Thoracic aorta (tissue), 2 donors: Measurements from ENCODE around the gene PDIA6. TPM values are rescaled to one million over a fixed set of nuclear protein-coding genes. Genes with fewer than 3 reads are reported as not detected.

Source experiments
- ATAC-seq: fragments of 150-250 bp; one replicate; pipeline ENCODE4 v1.8.0; 2017; ENCODE audit warnings: low read depth; ENCODE audit not compliant: insufficient number of reproducible peaks, low FRiP score
- DNase-seq: peaks from one replicate; pipeline ENCODE4 v3.0.0-alpha.2; 2020; ENCODE audit warnings: low spot score
- H3K27ac ChIP-seq, 2 donors: fragments of 200-600 bp; sonication (generic); 1 replicate in 1 of 2; 2 replicates in 1 of 2; pipeline ENCODE4 v1.5.1; 2016; ENCODE audit warnings: mild to moderate bottlenecking in 2 of 2, moderate library complexity in 2 of 2
- H3K27me3 ChIP-seq: fragments of 200-600 bp; sonication (generic); replicated peaks from 2 replicates; pipeline ENCODE4 v1.6.0; 2016; ENCODE audit warnings: mild to moderate bottlenecking; ENCODE audit not compliant: insufficient read depth
- H3K36me3 ChIP-seq: fragments of 200-600 bp; sonication (generic); one replicate; pipeline ENCODE4 v1.5.1; 2016
- H3K4me1 ChIP-seq, 2 donors: fragments of 200-600 bp; sonication (generic); 1 replicate in 1 of 2; 2 replicates in 1 of 2; pipeline versions ENCODE4 v1.5.1 to v1.6.0; 2016; ENCODE audit warnings: low read depth in 2 of 2, mild to moderate bottlenecking in 1 of 2; ENCODE audit not compliant: control insufficient read depth in 1 of 2
- H3K4me3 ChIP-seq: fragments of 200-600 bp; sonication (generic); 2 replicates; pipeline ENCODE4 v1.5.1; 2016; ENCODE audit warnings: mild to moderate bottlenecking
- H3K9me3 ChIP-seq: fragments of 200-600 bp; sonication (generic); 2 replicates; pipeline ENCODE4 v1.5.1; 2016
- CTCF ChIP-seq: fragments of 200-600 bp; sonication (generic); IDR thresholded peaks from one replicate; pipeline ENCODE4 v1.5.1; 2019; ENCODE audit warnings: antibody characterized with exemption
- total RNA-seq, 2 donors: library from RNA; depleted of rRNA; stranded (reverse); fragments of >200 nt; gene quantifications; one replicate each; pipeline versions ENCODE4 v1.1.0 to v1.2.3, GENCODE V29; 2016

The PDIA6 gene
- total RNA-seq, 2 donors from 2014 or later = 94.9 to 100 TPM

GRCh38 chr2:10795508-10796046, 17.0 kb downstream of the PDIA6 start:
- H3K27me3 ChIP-seq = no peaks in the 10 kb centered on the region
- H3K9me3 ChIP-seq = no peaks in the 10 kb centered on the region
- H3K36me3 ChIP-seq = peaks cover 28% of the 10 kb centered on the region
- DNase-seq (no peak), ATAC-seq (no peak)
- TF ChIP-seq CTCF = no peak
- no peaks in the 10 kb centered on the region for H3K4me1 ChIP-seq
- no peak overlapping the region for H3K4me3 ChIP-seq
- no peak overlapping the region for H3K27ac ChIP-seq

- H3K9me3 ChIP-seq = no peaks in the 10 kb centered on the region
- TF ChIP-seq CTCF = no peak
- H3K4me1 ChIP-seq = no peaks in the 10 kb centered on the region
- no peak overlapping the region for H3K27ac ChIP-seq
- DNase-seq (no peak), ATAC-seq (no peak)
- H3K36me3 ChIP-seq = peaks cover 28% of the 10 kb centered on the region
- no peak overlapping the region for H3K4me3 ChIP-seq
- H3K27me3 ChIP-seq = no peaks in the 10 kb centered on the region
Observed at GRCh38 chr2:10794876-10795275, 17.7 kb downstream of the PDIA6 start.

- ATAC-seq (no peak), DNase-seq (no peak)
- Histone ChIP-seq H3K4me1 (no peaks in the 10 kb centered on the region), H3K36me3 (peaks cover 35% of the 10 kb centered on the region), H3K9me3 (no peaks in the 10 kb centered on the region), H3K4me3 (no peak overlapping the region), H3K27ac (no peak overlapping the region), H3K27me3 (no peaks in the 10 kb centered on the region)
- TF ChIP-seq CTCF = no peak
Observed at GRCh38 chr2:10793816-10794215, 18.8 kb downstream of the PDIA6 start.

GRCh38 chr2:10792660-10793400, 19.8 kb downstream of the PDIA6 start:
- Histone ChIP-seq H3K36me3 (peaks cover 35% of the 10 kb centered on the region), H3K4me3 (no peak overlapping the region), H3K9me3 (no peaks in the 10 kb centered on the region), H3K27ac (no peak overlapping the region), H3K4me1 (no peaks in the 10 kb centered on the region), H3K27me3 (no peaks in the 10 kb centered on the region)
- no peak for ATAC-seq
- no peak for DNase-seq
- no peak for TF ChIP-seq CTCF

- Histone ChIP-seq H3K36me3 (peaks cover 41% of the 10 kb centered on the region), H3K4me1 (no peaks in the 10 kb centered on the region), H3K4me3 (no peak overlapping the region), H3K27ac (no peak overlapping the region), H3K9me3 (no peaks in the 10 kb centered on the region), H3K27me3 (no peaks in the 10 kb centered on the region)
- no peak for DNase-seq
- no peak for TF ChIP-seq CTCF
- ATAC-seq = no peak
Observed at GRCh38 chr2:10792001-10792634, 20.5 kb downstream of the PDIA6 start.
